Cerebellar nuclear complex (tissue), 1 donor: ENCODE measurements around the gene WSB1.

Experiments
- DNase-seq, 2 experiments: peaks; one replicate each; lab custom pipeline; 2025; lab: John Stamatoyannopoulos, UW

Gene WSB1

DNA sequence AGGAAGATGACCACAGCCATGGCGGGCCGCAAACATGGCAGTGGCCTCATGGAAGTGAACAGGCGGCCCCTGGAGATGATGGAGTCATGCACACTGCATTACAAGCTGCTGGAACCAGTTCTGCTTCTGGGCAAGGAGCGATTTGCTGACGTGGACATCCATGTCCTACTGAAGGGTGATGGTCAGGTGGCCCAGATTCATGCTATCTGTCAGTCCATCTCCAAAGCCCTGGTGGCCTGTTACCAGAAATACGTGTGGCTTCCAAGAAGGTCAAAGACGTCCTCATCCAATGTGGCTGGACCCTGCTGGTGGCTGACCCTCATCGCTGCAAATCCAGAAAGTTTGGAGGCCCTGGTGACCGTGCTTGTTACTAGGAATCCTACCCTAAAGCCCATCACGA is 13.4 kb upstream of the WSB1 start:
- no peak for DNase-seq

DNA sequence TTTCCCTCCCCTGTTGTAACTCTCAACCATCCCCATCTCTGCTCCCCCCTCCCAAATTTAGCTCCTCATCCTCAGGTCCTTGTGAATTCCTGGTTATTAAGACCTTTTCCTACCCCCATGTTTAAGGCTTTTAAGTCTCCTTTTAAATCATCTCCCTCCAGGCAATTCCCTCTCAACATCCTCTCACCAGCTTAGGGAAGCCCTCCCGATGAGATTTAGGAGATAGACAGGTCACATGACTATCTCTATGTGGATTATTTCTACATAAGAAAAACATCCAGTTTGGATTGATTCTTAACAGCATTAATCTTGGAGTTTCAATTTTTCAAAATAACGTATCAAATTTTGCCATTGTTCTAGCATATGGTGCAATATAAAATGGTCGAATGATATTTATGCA is 12.5 kb upstream of the WSB1 start:
- no peak for DNase-seq

DNA sequence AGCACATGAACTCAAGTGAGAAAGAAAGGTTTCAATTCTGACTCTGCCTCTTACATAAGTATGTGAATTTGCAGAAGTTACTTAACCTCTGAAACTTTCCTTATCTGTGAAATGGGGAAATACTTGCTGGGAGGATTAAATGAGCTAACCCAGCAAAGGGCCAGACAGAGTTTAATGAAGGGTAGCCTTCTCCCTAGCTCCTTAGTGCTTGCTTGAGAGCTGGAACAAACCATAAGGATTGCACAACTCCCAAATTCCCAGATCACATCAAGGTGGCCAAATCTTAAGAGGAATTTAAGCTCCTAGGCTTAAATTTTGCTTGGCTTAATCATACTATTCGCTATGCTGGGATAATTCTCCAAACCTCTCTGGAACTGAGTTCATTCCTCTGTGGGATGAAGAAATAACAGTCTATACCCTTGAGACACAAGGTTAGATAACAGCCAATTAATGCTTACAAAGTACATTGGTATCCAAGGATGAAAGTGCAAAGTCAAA is 11.8 kb upstream of the WSB1 start:
- DNase-seq, result no peak

DNA sequence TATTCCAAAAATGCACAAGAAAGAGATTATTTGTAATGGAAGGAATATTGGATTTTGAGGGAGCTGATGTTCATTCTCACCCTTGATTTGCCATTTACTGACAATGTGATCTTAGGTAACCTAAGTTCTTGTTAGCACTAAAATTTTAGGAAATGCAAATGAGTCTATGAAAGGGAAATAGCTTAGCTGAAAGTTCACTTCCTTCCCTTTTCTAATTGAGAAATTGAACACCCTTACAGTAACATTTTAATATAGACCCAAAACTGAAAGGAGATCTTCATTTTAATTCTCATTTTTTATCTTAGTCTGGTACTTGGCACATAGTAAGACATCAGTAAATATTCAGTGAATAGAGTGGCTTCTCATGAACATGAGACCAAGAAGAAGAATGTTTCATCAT is 10.9 kb upstream of the WSB1 start:
- no peak for DNase-seq

DNA sequence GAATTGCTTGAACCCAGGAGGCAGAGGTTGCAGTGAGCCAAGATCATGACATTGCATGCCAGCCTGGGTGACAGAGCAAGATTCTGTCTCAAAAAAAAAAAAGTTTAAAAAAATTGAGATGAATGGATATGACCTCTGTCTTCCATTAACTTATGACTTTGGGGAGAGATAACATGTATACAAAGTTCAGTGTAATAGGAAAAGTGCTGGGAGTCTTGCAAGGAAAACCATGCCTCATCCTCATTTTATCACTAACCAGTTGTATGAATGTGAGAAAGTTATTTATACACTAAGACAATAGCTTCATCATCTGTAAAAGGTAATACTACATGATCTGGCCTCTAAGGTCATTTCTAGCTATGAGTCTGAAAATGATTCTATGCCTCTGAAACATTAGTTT is 10.2 kb upstream of the WSB1 start:
- no peak for DNase-seq

DNA sequence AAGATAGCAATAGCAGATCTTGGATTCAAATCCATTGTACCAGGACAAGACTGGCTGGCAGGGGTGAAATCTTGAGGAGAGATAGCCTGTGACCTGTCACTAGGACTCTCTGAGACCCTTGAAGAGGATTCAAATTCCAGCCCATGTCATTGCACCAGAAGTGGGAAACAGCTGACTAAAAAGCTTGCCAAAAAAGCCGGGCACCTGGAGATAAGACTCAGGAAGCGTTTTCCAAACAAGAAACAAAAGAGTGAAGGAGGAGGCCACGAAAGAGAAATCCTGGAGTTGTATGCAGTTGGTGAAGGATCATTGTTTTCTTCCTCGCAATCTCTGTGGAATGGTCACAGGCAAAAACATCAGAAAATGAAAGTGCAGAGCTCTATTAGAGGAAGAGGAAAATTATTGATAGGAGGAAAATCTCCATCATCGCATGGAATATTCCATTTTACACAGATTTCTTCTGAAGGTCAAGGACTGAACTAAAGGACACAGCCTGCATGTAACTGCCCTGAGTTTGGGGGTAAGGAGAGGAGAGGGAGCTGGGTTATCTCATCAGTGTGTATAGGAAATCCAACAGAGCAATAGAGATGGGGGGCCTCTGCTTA is 9.0 kb upstream of the WSB1 start:
- no peak for DNase-seq

DNA sequence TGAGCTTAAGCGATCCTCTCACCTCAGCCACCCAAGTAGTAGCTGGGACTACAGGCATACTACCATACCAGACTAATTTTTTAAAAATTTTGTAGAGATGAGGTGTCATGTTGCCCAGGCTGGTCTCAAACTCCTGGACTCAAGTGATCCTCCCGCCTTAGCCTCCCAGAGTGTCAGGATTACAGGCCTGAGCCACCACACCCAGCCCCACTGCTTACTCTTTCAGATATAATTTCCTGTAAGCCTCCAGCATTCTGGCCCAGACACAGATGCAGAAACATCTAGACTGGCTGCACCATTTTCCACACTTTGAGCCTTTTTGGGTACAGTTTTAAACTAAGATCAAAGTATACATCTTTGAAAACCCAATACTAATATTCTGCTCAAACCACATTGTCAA is 8.4 kb upstream of the WSB1 start:
- DNase-seq, result no peak

DNA sequence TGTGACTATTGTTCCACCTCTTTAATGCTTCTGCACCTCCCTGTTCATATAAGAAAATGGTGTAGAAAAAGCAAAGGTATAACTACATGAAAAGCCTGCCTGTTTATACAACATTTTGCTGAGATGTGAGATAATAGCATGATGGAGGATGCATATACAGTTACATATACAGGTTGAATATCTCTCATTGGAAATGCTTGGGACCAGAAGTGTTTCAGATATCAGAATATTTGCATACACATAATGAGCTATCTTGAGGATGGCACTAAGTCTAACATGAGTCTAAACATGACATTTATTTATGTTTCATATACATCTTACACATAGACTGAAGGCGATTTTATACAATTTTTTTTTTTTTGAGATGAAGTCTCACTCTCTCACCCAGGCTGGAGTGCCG is 5.7 kb upstream of the WSB1 start:
- no peak for DNase-seq

DNA sequence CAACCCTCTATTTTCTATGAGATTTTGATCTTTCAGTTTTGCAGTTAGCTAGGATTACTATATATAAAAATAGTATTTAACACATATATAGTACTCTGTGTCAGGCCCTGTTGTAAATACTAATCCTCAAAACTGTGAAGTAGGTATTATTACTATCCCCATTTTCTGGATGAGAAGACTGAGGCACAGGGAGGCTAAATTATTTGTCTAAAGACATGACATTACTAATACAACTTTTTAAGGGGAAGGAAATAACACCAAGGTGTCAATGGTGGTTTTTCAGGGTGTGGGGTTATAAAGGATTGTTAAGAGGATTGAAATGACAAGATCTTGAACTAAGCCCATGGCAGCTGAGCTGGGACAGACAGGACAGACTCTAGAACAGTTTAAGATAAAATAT is 4.1 kb upstream of the WSB1 start:
- DNase-seq, result no peak

DNA sequence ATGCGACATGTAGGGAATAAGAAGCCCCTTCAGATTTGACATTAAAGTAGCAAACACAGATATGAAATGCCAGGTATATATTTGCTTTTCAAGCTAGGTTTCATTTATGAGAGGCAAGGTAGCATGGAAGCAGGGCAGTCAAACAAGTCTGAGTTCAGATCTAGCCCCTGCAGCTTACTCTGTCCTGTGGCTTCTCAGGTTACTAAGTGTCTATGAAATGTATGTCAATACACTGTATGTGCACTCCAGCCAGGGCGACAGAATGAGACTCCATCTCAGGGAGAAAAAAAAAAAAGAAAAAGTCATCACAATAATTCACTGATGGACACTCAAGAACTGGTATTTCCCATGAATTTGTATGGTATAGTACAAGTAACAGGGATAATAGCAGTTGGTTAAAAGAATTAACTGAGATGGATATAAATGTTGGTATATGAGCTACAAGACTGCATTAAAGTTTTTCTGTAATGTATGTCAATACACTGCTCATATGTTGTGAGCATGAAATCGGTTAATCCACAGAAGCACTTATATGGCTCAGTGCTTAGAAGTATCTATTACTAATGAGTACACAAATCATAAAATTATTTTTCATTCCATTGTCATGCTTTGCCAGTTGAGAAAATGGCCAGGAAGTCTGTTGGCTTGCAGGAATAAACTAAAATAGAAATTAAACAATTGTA is 2.9 kb upstream of the WSB1 start:
- DNase-seq, result no peak

DNA sequence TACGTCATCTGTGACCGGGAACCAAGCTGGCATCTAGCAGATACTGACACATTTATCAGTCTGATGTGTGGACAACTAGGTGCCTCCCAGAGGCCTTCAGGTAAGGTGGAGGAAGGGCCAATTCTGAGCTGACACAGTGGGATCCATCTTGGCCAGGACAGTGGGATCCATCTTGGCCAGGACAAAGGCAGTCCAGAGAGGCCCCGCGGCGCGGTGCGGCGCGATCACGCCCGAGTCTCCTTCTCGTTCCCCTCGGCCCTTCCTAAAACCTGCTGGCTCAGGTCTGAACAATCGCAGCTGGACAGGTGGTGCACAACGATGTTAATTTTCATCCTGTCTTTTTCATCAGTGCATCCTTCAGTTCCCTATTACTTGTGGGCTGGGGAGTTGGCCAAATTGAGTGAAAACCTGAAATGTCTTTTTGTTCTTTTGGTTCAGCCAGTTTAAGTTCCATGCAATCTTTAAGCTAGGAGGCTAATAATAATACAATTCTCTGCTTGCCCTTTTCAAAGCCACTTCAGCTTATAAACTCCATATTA is 486 bp upstream of the WSB1 start:
- no peak for DNase-seq

DNA sequence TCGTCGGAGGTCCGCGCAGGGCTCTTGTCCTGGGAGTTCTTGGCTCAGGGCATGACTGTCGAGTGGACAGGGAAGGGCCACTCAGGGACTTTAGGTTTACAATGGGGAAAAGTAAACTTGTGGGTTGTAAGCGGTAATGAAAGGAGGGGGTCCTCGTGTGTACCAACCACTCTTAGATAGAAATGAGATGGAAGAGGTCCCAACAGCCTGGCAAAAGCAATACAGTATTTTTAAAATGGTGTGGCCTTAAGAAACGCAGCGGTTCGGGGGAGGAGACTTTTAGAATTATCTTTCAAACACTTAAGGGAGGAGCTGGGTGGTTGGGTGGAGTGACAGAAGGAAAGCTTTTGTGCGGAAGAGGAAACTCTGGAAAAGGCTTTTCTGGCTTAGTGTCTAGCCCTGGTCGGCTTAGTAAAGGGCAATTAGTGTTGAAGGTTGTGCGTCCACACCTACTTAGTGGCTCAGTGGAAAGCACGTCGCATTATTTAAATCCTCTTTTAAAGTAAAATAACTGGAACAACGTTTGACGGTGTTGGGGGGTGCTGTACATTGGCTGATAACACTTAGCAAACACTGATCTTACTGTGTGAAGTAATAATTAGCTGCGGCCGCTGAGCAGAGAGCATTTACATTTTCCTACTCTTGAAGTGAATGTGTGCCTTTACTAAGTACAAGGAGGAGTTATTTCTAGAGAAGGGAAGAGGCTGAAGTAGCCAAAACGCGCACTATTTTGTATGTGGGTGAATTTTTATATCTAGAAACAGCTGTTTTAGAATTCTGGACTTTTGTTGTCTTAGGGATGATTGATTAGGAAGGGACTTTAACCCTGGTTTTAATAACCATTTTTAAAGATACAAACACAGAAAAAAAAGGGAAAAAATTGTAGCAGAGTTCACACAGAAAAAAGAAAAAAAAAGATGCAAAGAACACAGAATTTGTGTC is 1.0 kb downstream of the WSB1 start:
- no peak for DNase-seq

DNA sequence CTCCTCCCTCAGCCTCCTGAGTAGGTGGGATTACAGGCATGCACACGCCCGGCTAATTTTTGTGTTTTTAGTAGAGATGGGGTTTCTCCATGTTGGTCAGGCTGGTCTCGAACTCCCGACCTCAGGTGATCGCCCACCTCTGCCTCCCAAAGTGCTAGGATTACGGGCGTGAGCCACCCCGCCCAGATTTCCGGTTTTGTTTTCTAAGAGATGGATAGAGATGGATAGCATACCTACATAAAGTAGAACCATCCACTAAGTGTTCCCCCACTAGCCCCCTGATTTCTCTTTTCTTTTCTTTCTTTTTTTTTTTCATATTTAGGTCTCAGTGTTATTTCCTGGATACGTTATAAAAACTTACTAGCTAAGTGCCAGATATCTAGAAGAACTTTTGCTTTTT is 2.0 kb downstream of the WSB1 start:
- no peak for DNase-seq

DNA sequence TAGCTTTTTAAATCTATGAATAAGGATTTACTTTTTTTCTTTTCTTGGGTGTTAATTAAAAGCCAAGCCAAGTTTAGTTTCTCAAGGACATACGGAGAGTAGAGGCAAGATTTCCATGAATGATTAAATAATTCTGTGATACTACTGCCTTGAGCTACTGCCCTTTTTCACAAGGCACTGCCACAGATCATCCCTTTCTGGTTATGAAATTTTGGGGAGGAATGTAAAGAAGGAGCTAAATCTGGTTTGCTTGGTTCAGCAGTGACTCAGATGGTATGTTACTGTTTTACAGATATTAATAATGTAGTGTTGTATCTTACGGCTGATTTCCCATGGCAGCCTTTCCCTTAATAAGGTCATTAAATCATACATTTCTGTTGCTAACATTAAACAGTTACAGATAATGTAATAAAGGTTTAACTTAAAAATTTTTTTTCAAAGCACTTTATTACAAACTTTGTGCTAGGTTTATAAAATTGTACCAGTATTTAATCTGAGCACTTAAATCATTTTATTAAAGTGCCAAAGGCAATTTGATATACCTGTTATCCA is 2.6 kb downstream of the WSB1 start:
- DNase-seq, result no peak

DNA sequence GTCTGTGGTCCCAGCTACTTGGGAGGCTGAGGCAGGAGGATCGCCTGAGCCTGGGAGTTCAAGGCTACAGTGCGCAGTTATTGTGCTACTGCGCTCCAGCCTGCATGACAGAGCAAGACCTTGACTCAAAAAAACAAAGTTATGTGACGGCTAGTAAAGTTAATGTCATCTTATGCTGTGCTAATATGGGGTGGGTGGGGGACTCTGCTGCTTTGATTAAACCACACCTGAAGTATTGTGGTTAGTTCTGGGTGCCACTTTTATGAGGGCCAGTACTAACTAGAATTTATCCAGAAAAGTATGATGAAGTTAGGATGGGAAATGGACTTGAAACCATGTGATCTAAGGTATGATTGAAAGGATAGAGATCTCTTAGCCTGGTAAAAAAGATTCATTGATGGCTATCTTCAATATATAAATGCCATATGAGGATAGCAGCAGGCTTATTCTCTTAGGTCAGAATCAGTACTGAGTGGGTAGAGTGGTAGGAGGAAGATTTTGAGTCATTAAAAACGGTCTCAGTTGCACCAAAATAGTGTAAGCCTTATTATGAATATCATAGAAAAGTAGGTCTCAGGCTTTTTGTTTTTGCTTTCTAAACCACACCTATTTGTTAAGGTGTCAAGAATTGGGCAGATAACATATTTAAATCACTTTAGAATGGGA is 5.6 kb downstream of the WSB1 start:
- no peak for DNase-seq

DNA sequence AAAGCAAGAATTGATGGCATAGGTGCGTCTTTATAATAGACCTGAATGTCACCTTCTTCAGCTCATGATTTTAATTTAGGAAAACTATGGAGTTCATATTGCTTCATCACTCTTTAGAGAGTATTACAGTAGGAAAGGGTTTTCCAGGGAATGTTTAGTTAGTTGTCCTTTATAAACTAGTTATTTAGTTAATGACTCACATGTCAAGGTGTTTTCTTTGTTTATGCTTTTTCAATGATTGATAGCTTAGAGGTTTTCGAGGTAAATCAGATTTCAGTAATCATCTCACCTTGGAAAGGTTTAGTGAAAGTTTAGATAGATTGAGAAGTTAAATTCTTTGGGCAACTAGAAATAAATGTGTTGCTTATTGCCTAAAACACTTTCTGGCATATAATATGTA is 9.8 kb downstream of the WSB1 start:
- DNase-seq, result no peak

DNA sequence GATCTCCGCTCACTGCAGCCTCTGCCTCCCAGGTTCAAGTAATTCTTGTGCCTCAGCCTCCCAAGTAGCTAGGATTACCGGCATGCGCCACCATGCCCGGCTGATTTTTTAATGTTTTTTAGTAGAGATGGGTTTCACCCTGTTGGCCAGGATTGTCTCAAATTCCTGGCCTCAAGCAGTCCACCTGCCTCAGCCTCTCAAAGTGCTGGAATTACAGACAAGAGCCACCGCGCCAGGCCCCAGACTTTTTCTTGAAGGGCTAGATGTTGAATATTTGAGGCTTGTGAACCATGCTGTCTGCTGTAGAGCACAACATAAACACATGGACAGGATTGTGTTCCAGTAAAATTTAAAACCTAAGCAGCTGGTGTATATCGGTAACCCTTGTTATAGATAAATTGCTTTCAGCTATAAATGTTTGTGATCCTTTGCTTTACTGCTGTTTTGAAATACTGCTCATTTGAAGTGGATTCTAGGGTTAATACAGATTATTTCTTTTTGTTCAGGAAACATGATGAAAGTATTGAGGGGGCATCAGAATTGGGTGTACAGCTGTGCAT is 12.4 kb downstream of the WSB1 start:
- DNase-seq, result no peak

DNA sequence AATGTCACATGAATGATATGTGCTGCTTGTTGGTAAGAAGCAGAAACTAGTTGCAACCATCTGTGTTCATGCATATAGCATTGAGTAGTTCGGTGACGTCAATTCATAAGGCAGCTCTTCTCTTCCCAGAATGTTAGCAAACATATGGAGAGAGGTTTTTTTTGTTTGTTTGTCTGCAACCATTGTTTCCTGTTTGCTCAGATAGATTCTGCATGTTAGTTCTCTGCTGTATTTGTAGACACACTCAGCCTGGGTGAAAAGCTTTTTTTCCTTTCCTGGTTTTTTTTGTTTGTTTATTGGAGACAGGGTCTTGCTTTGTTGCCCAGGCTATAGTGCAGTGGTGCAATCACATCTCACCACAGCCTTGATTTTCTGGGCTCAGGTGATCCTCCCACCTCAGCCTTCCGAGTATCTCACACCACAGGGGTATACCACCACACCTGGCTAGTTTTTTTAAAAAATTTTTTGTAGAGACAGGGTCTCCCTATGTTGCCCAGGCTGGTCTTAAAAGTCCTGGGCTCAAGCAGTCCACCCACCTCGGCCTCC is 16.7 kb downstream of the WSB1 start:
- no peak for DNase-seq

DNA sequence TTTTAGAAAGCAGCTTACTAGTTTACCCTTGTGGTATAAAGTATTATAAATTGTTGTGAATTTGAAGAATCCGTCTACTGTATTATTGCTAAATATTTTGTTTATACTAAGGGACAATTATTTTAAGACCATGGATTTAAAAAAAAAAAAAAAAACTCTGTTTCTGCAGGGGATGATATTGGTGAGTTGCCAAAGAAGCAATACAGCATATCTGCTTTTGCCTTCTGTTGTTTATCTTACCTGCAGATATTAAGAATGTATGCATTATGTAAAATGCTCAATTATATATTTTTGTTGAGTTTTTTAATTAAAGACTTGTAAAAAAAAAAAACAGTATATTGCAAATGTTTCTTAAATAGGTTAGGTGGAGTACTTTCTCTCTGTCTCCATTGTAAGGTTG is 19.4 kb downstream of the WSB1 start:
- DNase-seq, result no peak

DNA sequence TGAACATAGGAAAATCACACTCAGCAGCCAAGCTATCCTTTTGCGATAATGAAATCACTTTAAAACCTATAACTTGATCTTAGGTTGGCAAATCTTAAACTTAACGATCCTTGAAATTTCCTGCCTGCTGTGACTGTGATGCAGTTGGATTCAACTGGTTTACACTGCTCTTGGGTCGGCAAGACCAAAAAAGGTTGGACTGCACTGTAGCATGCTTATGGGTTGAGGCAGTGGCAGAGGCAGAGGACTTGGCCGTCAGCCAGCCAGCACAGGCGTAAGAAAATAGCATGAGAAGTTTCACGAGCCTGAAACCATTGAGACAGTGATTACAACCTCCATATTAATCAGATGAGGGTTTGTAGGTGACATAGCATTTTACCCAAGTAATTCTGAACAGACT is 21.4 kb downstream of the WSB1 start:
- no peak for DNase-seq

DNA sequence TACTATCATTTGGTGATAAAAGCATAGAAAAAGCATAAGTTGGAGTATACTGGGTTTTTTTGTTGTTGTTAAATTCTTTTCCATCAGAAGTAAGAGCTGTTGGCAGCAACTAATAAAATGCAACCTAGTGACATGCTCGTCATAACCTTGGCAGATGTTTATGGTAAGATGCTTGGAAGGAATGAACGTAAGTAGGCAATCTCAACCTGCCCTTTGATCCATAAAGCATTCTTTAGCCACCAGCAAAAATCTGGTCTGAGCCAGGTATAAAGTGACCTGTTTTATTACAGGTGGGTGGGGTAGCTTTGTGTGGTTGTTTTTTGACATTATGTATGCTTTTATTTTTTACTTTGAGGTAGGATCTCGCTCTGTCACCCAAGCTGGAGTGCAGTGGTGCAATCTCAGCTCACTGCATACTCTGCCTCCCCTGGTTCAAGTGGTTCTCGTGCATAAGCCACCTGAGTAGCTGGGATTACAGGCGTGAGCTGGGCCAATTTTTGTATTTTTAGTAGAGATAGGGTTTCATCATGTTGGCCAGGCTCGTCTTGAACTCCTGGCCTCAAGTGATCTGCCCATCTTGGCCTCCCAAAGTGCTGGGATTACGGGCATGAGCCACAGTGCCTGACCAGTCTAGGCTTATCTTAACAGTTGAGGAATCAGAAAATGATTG is 22.0 kb downstream of the WSB1 start:
- no peak for DNase-seq
